ENCODE measurements around the gene BDH1. TPM values are rescaled to one million over a fixed set of nuclear protein-coding genes. Genes with fewer than 3 reads are reported as not detected.

The BDH1 gene
- total and polyA plus RNA-seq, 7 donors = 2.3 to 138 (median 16.8) TPM

GRCh38 chr3:197541756-197542539 is 13.8 kb downstream of the BDH1 start:
- 76 to 79% methylated on average over 13 of the region's 13 CpGs for WGBS, 2 donors
- peak; percentile 83 for DNase-seq

DNA sequence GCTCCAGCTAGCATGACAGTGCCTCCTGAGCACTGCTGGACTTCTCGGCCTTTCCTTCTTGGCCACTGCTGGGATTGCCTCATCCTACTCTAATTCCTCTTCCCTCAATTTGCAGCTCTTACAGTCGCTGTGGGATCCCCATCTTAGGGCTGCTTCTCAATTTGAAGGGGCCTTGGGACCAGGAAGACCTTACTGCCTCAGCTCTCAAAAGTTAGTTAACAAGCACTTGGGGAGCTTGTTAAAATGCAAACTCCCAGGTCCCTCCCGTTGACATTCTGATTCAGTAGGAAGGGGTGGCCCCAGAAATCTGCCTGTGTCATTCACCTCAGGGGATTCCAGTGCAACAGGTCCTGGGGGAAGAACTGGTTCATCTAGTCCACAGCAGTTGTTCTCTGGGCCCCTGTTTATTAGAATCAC is 14.8 kb downstream of the BDH1 start:
- TF ChIP-seq POLR2A (IDR thresholded peaks at IDR 0.05) (no peak), EP300 (IDR thresholded peaks at IDR 0.05) (no peak), POLR2AphosphoS5 (IDR thresholded peaks at IDR 0.05) (no peak)
- TF ChIP-seq, protein P1, sequence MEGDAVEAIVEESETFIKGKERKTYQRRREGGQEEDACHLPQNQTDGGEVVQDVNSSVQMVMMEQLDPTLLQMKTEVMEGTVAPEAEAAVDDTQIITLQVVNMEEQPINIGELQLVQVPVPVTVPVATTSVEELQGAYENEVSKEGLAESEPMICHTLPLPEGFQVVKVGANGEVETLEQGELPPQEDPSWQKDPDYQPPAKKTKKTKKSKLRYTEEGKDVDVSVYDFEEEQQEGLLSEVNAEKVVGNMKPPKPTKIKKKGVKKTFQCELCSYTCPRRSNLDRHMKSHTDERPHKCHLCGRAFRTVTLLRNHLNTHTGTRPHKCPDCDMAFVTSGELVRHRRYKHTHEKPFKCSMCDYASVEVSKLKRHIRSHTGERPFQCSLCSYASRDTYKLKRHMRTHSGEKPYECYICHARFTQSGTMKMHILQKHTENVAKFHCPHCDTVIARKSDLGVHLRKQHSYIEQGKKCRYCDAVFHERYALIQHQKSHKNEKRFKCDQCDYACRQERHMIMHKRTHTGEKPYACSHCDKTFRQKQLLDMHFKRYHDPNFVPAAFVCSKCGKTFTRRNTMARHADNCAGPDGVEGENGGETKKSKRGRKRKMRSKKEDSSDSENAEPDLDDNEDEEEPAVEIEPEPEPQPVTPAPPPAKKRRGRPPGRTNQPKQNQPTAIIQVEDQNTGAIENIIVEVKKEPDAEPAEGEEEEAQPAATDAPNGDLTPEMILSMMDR (IDR thresholded peaks at IDR 0.05) = no peak
- intact Hi-C loops (cut with DNase I) = no loop called here
- Histone ChIP-seq H3K4me3 (no peak overlapping the region), H3K4me1 (peaks cover 0 to 6% (median 3%) of the 10 kb centered on the region in 4 donors), H3K36me3 (no peaks in the 10 kb centered on the region), H3K27me3 (no peaks in the 10 kb centered on the region), H3K9me3 (no peaks in the 10 kb centered on the region), H3K27ac (no peak overlapping the region)
- 69 to 80% methylated on average over 3 of the region's 3 CpGs for WGBS, 2 donors
- DNase-seq = no peak

More at GRCh38 chr3:197541756-197542539, 13.8 kb downstream of the BDH1 start:
- H3K9me3 ChIP-seq = no peaks in the 10 kb centered on the region
- peaks cover 0 to 6% (median 3%) of the 10 kb centered on the region in 4 donors for H3K4me1 ChIP-seq
- H3K27ac ChIP-seq = no peak overlapping the region
- H3K4me3 ChIP-seq = peak overlapping the region in 1 of 4 donors; percentile 5
- intact Hi-C loops (cut with DNase I) = no loop called here
- no peaks in the 10 kb centered on the region for H3K36me3 ChIP-seq
- H3K27me3 ChIP-seq = no peaks in the 10 kb centered on the region
- no peak for TF ChIP-seq EP300 (IDR thresholded peaks at IDR 0.05)
- no peak for TF ChIP-seq POLR2A (IDR thresholded peaks at IDR 0.05)
- TF ChIP-seq POLR2AphosphoS5 (IDR thresholded peaks at IDR 0.05) = no peak
- TF ChIP-seq, protein P1 (IDR thresholded peaks at IDR 0.05) = no peak

DNA sequence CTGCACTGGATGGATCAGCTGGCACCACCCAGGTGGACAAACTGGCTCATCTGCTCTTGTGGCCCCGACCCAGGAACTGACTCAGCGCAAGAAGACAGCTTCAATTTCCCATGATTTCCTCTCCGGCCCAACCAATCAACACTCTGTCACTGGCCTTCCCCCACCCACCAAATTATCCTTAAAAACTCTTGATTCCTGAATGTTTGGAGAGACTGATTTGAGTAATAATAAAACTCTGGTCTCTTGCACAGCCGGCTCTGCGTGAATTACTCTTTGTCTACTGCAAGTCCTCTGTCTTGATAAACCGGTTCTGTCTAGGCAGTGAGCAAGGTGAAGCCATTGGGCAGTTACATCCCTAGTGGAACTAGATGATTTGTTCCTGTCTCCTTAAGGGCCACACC is 16.1 kb downstream of the BDH1 start:
- intact Hi-C loops (cut with DNase I) = no loop called here
- WGBS, 2 donors = 18 to 67% methylated on average over 6 of the region's 6 CpGs

DNA sequence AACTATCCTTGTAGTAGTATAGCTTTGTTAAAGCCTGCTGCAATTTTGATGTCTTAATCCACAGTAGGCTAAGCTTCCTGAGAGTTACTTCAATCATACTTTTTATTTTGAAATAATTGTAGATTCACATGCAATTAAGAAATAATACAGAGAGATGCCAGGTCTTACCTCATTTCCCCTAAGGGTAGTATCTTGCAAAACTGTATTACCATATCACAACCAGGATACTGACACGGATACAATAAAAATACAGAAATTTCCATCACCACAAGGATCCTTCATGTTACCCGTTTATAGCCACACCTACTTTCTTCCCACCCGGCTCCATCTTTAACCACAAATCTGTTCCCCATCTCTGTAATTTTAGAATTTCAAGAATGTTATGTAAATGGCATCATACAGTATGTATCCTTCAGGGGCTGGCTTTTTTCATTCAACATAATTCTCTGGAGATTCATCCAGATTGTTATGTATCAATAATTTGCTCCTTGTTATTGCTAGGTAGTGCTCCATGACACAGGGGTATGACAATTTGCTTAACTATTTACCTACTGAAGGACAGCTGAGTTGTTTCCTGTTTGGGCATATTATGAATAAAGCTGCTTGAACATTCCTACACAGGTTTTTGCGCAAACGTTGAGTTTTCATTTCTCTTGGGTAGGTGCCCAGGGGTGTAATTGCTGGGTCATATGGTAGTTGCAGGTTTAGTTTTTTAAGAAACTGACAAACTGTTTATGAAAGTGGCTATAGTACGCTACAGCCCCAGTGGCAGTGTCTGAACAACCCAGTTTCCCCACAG is 21.6 kb downstream of the BDH1 start:
- DNase-seq = no peak
- no peak for TF ChIP-seq POLR2AphosphoS5 (IDR thresholded peaks at IDR 0.05)
- H3K4me1 ChIP-seq = no peaks in the 10 kb centered on the region

More for the DNA sequence above, 16.1 kb downstream of the BDH1 start:
- TF ChIP-seq EP300 (IDR thresholded peaks at IDR 0.05) (no peak), POLR2AphosphoS5 (IDR thresholded peaks at IDR 0.05) (no peak), POLR2A (IDR thresholded peaks at IDR 0.05) (no peak)
- TF ChIP-seq, protein P1 (IDR thresholded peaks at IDR 0.05) = no peak
- Histone ChIP-seq H3K27ac (no peak overlapping the region), H3K9me3 (no peaks in the 10 kb centered on the region), H3K4me1 (peaks cover 0 to 6% (median 3%) of the 10 kb centered on the region in 4 donors), H3K27me3 (no peaks in the 10 kb centered on the region), H3K36me3 (no peaks in the 10 kb centered on the region), H3K4me3 (no peak overlapping the region)
- DNase-seq = no peak

GRCh38 chr3:197533396-197533795 is 22.4 kb downstream of the BDH1 start:
- TF ChIP-seq POLR2A (IDR thresholded peaks at IDR 0.05) (no peak), POLR2AphosphoS5 (IDR thresholded peaks at IDR 0.05) (no peak), EP300 (IDR thresholded peaks at IDR 0.05) (no peak)
- TF ChIP-seq, protein P1 (IDR thresholded peaks at IDR 0.05) = no peak
- DNase-seq = no peak
- H3K9me3 ChIP-seq = no peaks in the 10 kb centered on the region
- H3K4me3 ChIP-seq = no peak overlapping the region
- H3K27me3 ChIP-seq = no peaks in the 10 kb centered on the region
- H3K36me3 ChIP-seq = peaks cover 0 to 12% (median 0%) of the 10 kb centered on the region in 4 donors
- WGBS, 2 donors = 95 to 96% methylated on average over 10 of the region's 10 CpGs
- intact Hi-C loops (cut with DNase I) = no loop called here
- no peaks in the 10 kb centered on the region for H3K4me1 ChIP-seq
- no peak overlapping the region for H3K27ac ChIP-seq

More for the DNA sequence above, 21.6 kb downstream of the BDH1 start:
- H3K9me3 ChIP-seq = no peaks in the 10 kb centered on the region
- no peak overlapping the region for H3K27ac ChIP-seq
- intact Hi-C loops (cut with DNase I) = no loop called here
- H3K27me3 ChIP-seq = no peaks in the 10 kb centered on the region
- 74 to 85% methylated on average over 6 of the region's 6 CpGs for WGBS, 2 donors
- H3K4me3 ChIP-seq = no peak overlapping the region
- peaks cover 0 to 12% (median 0%) of the 10 kb centered on the region in 4 donors for H3K36me3 ChIP-seq
